ENCODE results near the gene CDPF1. TPM values are rescaled to one million over a fixed set of nuclear protein-coding genes. Genes with fewer than 3 reads are reported as not detected.

The CDPF1 gene
- total and polyA plus RNA-seq, 2 of the 4 experiments (the other 2 are of a cell fraction): 11.5 to 14.5 TPM

- Histone ChIP-seq H3K4me1 (ENCODE audit: control insufficient read depth, insufficient read depth, low read length) (no peaks in the 10 kb centered on the region), H3K27me3 (ENCODE audit: control insufficient read depth, insufficient read depth, low read length) (no peaks in the 10 kb centered on the region), H3K18ac (ENCODE audit: low read depth, low read length) (no peak overlapping the region), H2AK5ac (ENCODE audit: low read depth, low read length) (no peak overlapping the region), H2BK20ac (ENCODE audit: low read depth, low read length) (no peak overlapping the region), H3K4ac (ENCODE audit: low read depth, low read length) (no peak overlapping the region), H3K27ac (ENCODE audit: insufficient read depth, low read length) (no peak overlapping the region), H2BK5ac (ENCODE audit: low read depth, low read length, poor library complexity, severe bottlenecking) (no peak overlapping the region), H3K9ac (ENCODE audit: low read depth, low read length) (no peak overlapping the region), H3K4me2 (ENCODE audit: low read depth, low read length) (no peak overlapping the region), H2AFZ (replicated peaks; ENCODE audit: low read length, poor library complexity) (no peak overlapping the region), H2BK15ac (ENCODE audit: low read depth, low read length) (no peak overlapping the region), H3K4me3 (ENCODE audit: insufficient read depth, low read depth, low read length) (no peak overlapping the region), H4K5ac (ENCODE audit: low read depth, low read length) (no peak overlapping the region), H3K36me3 (ENCODE audit: control insufficient read depth, insufficient read depth, low read length) (peaks cover 31% of the 10 kb centered on the region), H4K8ac (ENCODE audit: low read depth in 2 of 2, low read length in 2 of 2) (no peak overlapping the region), H2BK120ac (ENCODE audit: low read depth, low read length) (no peak overlapping the region), H3K14ac (replicated peaks; ENCODE audit: low read depth, low read length) (no peak overlapping the region), H4K91ac (ENCODE audit: insufficient read depth, low read depth, low read length) (no peak overlapping the region), H3K9me1 (ENCODE audit: insufficient read depth, low read length) (0 out of 2 replicates have a peak, but pooled peaks cover 6% of the 10 kb centered on the region), H3K9me3 (ENCODE audit: control insufficient read depth, insufficient read depth, low read length) (peaks cover 9% of the 10 kb centered on the region), H3K79me1 (ENCODE audit: low read depth in 1 of 2, low read length in 2 of 2) (no peaks in the 10 kb centered on the region), H3K23ac (ENCODE audit: low read depth, low read length) (no peak overlapping the region), H3K56ac (ENCODE audit: extremely low read depth, insufficient read depth, low read length) (no peak overlapping the region), H2AK9ac (replicated peaks; ENCODE audit: low read depth, low read length, poor library complexity) (no peak overlapping the region), H4K20me1 (ENCODE audit: insufficient read depth, low read length) (no peaks in the 10 kb centered on the region)
- DNase-seq (peak; percentile 6), ATAC-seq (ENCODE audit: low read depth) (no peak)
- in situ Hi-C loops (cut with MboI; ENCODE audit: low sequenced_read_pairs): no loop called here
- no TSS peak for BruUV-seq (replicated peaks)
- TF ChIP-seq CHD1 (IDR thresholded peaks at IDR 0.05; ENCODE audit: low read depth, low read length): no peak
- no peak for TF ChIP-seq USF2 (IDR thresholded peaks at IDR 0.05; ENCODE audit: low read depth, low read length)
- no peak for TF ChIP-seq FOS (IDR thresholded peaks at IDR 0.05; ENCODE audit: low read depth, low read length)
- no peak for TF ChIP-seq CEBPB (IDR thresholded peaks at IDR 0.05; ENCODE audit: low read depth, low read length)
- TF ChIP-seq CTCF (conservative IDR thresholded peaks at IDR 0.05; ENCODE audit: low read depth, low read length): no peak
- no peak for TF ChIP-seq MAZ (IDR thresholded peaks at IDR 0.05; ENCODE audit: borderline replicate concordance, low read depth, low read length)
- TF ChIP-seq ELK1 (IDR thresholded peaks at IDR 0.05; ENCODE audit: borderline replicate concordance, low read depth, low read length): no peak
- no peak for TF ChIP-seq RFX5 (IDR thresholded peaks at IDR 0.05; ENCODE audit: low read depth, low read length)
- TF ChIP-seq RAD21 (IDR thresholded peaks at IDR 0.05; ENCODE audit: low read length): no peak
- WGBS, 2 experiments (ENCODE audit: extremely low coverage in 2 of 2, insufficient read length in 1 of 2): 100% methylated on average over 1 of the region's 4 CpGs; no CpG with 5 or more reads in 1 of the 2 experiments
- intact Hi-C loops (cut with micrococcal nuclease): no loop called here
- ChIA-PET POLR2A (ENCODE audit: unreplicated experiment) (no interaction called here), CTCF (no interaction called here)
- dilution Hi-C loops (cut with HindIII; ENCODE audit: low sequenced_read_pairs, unreplicated experiment): no loop called here
Measured at GRCh38 chr22:46213052-46213451, 37.0 kb downstream of the CDPF1 start.
